ENCODE results near the gene COL23A1. TPM values are rescaled to one million over a fixed set of nuclear protein-coding genes. Genes with fewer than 3 reads are reported as not detected.

Gene COL23A1
- total and polyA plus RNA-seq, 2 of the 8 experiments (the other 6 are each of a cell fraction or from before 2014, with no cell fraction given): 3.1 to 4.7 TPM

DNA sequence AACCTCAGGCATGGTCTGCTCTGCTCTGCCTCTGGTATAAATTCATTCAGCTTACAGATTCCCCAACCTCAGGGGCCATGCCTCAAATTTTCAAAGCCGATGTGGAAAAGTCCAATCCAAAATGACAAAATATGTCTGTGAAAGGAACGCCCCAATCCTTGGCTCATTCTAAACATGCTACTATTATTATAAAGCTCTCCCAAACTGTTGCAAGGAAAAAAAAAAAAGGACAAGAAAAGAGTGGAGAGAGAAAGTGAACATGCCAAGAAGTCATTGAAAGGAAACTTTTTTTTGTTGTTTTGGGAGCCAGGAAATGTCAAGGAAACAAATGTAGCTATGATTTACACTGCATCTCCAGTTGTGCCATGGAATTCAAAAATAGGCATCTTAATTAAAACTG is 3.8 kb downstream of the COL23A1 start:
- FAIRE-seq: no peak
- TF ChIP-seq PHF8 (conservative IDR thresholded peaks at IDR 0.05; ENCODE audit: low read depth, low read length) (no peak), CHD2 (IDR thresholded peaks at IDR 0.05; ENCODE audit: low read length) (no peak), KDM4A (IDR thresholded peaks at IDR 0.05; ENCODE audit: low read depth, low read length, severe bottlenecking) (no peak), SRF (IDR thresholded peaks at IDR 0.05; ENCODE audit: low read depth, low read length) (no peak), TCF12 (IDR thresholded peaks at IDR 0.05; ENCODE audit: low read depth, low read length) (no peak), FOSL1 (IDR thresholded peaks at IDR 0.05; ENCODE audit: insufficient read depth, low read depth, low read length) (no peak), RXRA (IDR thresholded peaks at IDR 0.05; ENCODE audit: insufficient read depth, low read depth, low read length) (no peak), EZH2 (IDR thresholded peaks at IDR 0.05; ENCODE audit: low read depth, low read length, severe bottlenecking) (no peak), SP2 (IDR thresholded peaks at IDR 0.05; ENCODE audit: low read length) (no peak), SIRT6 (IDR thresholded peaks at IDR 0.05; ENCODE audit: low read length) (no peak), POLR2AphosphoS5 (IDR thresholded peaks at IDR 0.05; ENCODE audit: low read depth, low read length) (no peak), SUZ12 (IDR thresholded peaks at IDR 0.05; ENCODE audit: low read length) (no peak), POLR2A (IDR thresholded peaks at IDR 0.05; ENCODE audit: control extremely low read depth in 1 of 2, low read depth in 2 of 2, low read length in 2 of 2) (no peak), ATF3 (IDR thresholded peaks at IDR 0.05; ENCODE audit: insufficient read depth, low read depth, low read length) (no peak)

More for the DNA sequence above, 3.8 kb downstream of the COL23A1 start:
- H3K79me2 ChIP-seq (ENCODE audit: control insufficient read depth in 1 of 2, insufficient read depth in 2 of 2, low read length in 2 of 2): no peaks in the 10 kb centered on the region
- H3K4me1 ChIP-seq (replicated peaks in 1 of 4; ENCODE audit: control insufficient read depth in 3 of 4, insufficient read depth in 4 of 4, low read length in 3 of 4): peaks cover 5 to 9% (median 8%) of the 10 kb centered on the region in 4 experiments
- H3K27ac ChIP-seq (ENCODE audit: low read depth, low read length): no peak overlapping the region
- no peak overlapping the region for H3K23ac ChIP-seq (ENCODE audit: insufficient read length)
- no peaks in the 10 kb centered on the region for H3K79me1 ChIP-seq (ENCODE audit: low read depth, low read length)
- H3K9ac ChIP-seq (replicated peaks in 1 of 4; ENCODE audit: extremely low read depth in 1 of 4, low read depth in 3 of 4, low read length in 3 of 4): no peak overlapping the region
- peaks cover 12% of the 10 kb centered on the region; the same call in 1 of the 2 replicates for H3K23me2 ChIP-seq (ENCODE audit: low read depth, low read length)
- no peak overlapping the region for H4K5ac ChIP-seq (ENCODE audit: insufficient read length, low read depth, low read length)
- no peak overlapping the region for H3K4me2 ChIP-seq (ENCODE audit: insufficient read depth in 1 of 2, low read depth in 2 of 2, low read length in 2 of 2)
- H2BK15ac ChIP-seq (ENCODE audit: low read length): no peak overlapping the region
- H4K20me1 ChIP-seq (replicated peaks in 1 of 2; ENCODE audit: control insufficient read depth in 1 of 2, insufficient read depth in 2 of 2, low read length in 2 of 2): peaks cover 0 to 3% of the 10 kb centered on the region in 2 experiments
- H4K91ac ChIP-seq (replicated peaks; ENCODE audit: insufficient read length, low read length): no peak overlapping the region
- WGBS, 2 experiments (ENCODE audit: extremely low coverage in 1 of 2, insufficient coverage in 1 of 2, insufficient read length in 1 of 2, insufficient replicate concordance in 2 of 2, low coverage in 1 of 2, low lambda C conversion rate in 2 of 2, missing lambda C conversion rate in 1 of 2): 86% methylated on average over 2 of the region's 2 CpGs; no CpG with 5 or more reads in 1 of the 2 experiments
- H3K4me3 ChIP-seq (ENCODE audit: extremely low read depth in 1 of 4, insufficient read depth in 2 of 4, low read depth in 3 of 4, low read length in 4 of 4): no peak overlapping the region
- no peak for DNase-seq (ENCODE audit: low read depth in 1 of 2, low spot score in 2 of 2)
- H2BK5ac ChIP-seq (ENCODE audit: low read depth, low read length): no peak overlapping the region
- H2AFZ ChIP-seq (ENCODE audit: low read length): no peak overlapping the region
- no peak overlapping the region for H3K56ac ChIP-seq (replicated peaks; ENCODE audit: insufficient read length, low read depth, low read length)
- ChIA-PET POLR2A (ENCODE audit: partially characterized antibody) (interaction anchor here (0.8 to 2.5 kb wide), 2 partner anchors 31 to 99 kb away, joined by 3 to 5 read pairs; no protein-coding TSS in a partner anchor), CTCF (ENCODE audit: partially characterized antibody) (interaction anchor here (0.7 to 9.5 kb wide), 6 partner anchors 9 to 351 kb away, joined by 3 to 131 read pairs (median 6); no protein-coding TSS in a partner anchor)
- H3K9me3 ChIP-seq (ENCODE audit: insufficient read depth in 2 of 2, low read depth in 1 of 2, low read length in 1 of 2): peaks cover 2 to 3% of the 10 kb centered on the region in 2 experiments; a peak in 2 of 4 replicates
- H3K18ac ChIP-seq (ENCODE audit: extremely low read depth, low read length): no peak overlapping the region
- no peak overlapping the region for H2BK120ac ChIP-seq (replicated peaks; ENCODE audit: low read depth, low read length)
- H3K27me3 ChIP-seq (replicated peaks in 1 of 4; ENCODE audit: control insufficient read depth in 3 of 4, extremely low read depth in 1 of 4, insufficient read depth in 3 of 4, low read length in 3 of 4): peaks cover 13 to 28% (median 22%) of the 10 kb centered on the region in 4 experiments
- H2AK5ac ChIP-seq (ENCODE audit: low read depth, low read length): no peak overlapping the region
- no peak overlapping the region for H4K8ac ChIP-seq (ENCODE audit: extremely low read depth, insufficient read depth, low read length)
- no peak overlapping the region for H2BK20ac ChIP-seq (ENCODE audit: low read length)
- no peak overlapping the region for H3K14ac ChIP-seq (ENCODE audit: insufficient read length)
- H3K4ac ChIP-seq (replicated peaks; ENCODE audit: insufficient read length, low read depth, low read length): no peak overlapping the region
- no peaks in the 10 kb centered on the region for H3K36me3 ChIP-seq (ENCODE audit: control insufficient read depth in 2 of 4, insufficient read depth in 4 of 4, low read length in 3 of 4)
- H2BK12ac ChIP-seq (ENCODE audit: low read depth, low read length): no peak overlapping the region

Measured in H1 (cell line).